Upper lobe of left lung (tissue), 6 donors: Measurements from ENCODE around the gene ZER1. TPM values are rescaled to one million over a fixed set of nuclear protein-coding genes. Genes with fewer than 3 reads are reported as not detected.

Experiments used
- ATAC-seq, 2 donors: fragments of 200-7000 bp; cut with Tn5 transposase; one replicate each; pipeline ENCODE4 v1.9.1; 2022; ENCODE audit warnings: mild to moderate bottlenecking in 2 of 2, moderate library complexity in 2 of 2; ENCODE audit not compliant: low FRiP score in 2 of 2
- DNase-seq, 2 donors: peaks; one replicate each; pipeline ENCODE4 v3.0.0-alpha.2; 2019 to 2020
- H3K27ac ChIP-seq, 4 donors: fragments of 200-600 bp; sonication (generic); one replicate each; pipeline ENCODE4 v1.5.1; 2016 to 2019
- H3K27me3 ChIP-seq, 4 donors: fragments of 200-600 bp; sonication (generic); one replicate each; pipeline ENCODE4 v1.5.1; 2017 to 2019
- H3K36me3 ChIP-seq, 4 donors: fragments of 200-600 bp; sonication (generic); one replicate each; pipeline ENCODE4 v1.5.1; 2016 to 2019
- H3K4me1 ChIP-seq, 4 donors: fragments of 200-600 bp; sonication (generic); one replicate each; pipeline ENCODE4 v1.5.1; 2018 to 2019
- H3K4me3 ChIP-seq, 4 donors: fragments of 200-600 bp; sonication (generic); one replicate each; pipeline ENCODE4 v1.5.1; 2017 to 2019; ENCODE audit warnings: mild to moderate bottlenecking in 2 of 4, moderate library complexity in 1 of 4
- H3K9me3 ChIP-seq, 4 donors: fragments of 200-600 bp; sonication (generic); one replicate each; pipeline ENCODE4 v1.5.1; 2018 to 2019
- CTCF ChIP-seq, 6 experiments: fragments of 450-650 bp in 4 of 6; fragments of 200-600 bp in 2 of 6; sonication (generic) in 2 of 6; IDR thresholded peaks; one replicate each; pipeline ENCODE4 v1.5.1; 2016 to 2019; ENCODE audit warnings: antibody characterized with exemption in 6 of 6
- EP300 ChIP-seq, 4 donors: sonication (generic); formaldehyde crosslinking; IDR thresholded peaks; one replicate each; pipeline ENCODE4 v1.5.1; 2017; ENCODE audit warnings: antibody characterized with exemption in 4 of 4, control low read depth in 2 of 4
- POLR2A ChIP-seq, 4 donors: fragments of 450-650 bp; IDR thresholded peaks; one replicate each; pipeline ENCODE4 v1.5.1; 2016 to 2017; ENCODE audit warnings: antibody characterized with exemption in 4 of 4, mild to moderate bottlenecking in 2 of 4
- POLR2AphosphoS5 ChIP-seq, 2 donors: sonication (generic); formaldehyde crosslinking; IDR thresholded peaks; one replicate each; pipeline ENCODE4 v1.5.1; 2017; ENCODE audit warnings: antibody characterized with exemption in 2 of 2
- WGBS, 2 donors: methylation state at CpG; one replicate each; pipeline ENCODE4 v1.1.5; 2017 to 2018; 5-methylcytosine and 5-hydroxymethylcytosine counted together
- total RNA-seq, 6 donors: library from RNA; depleted of rRNA in 4 of 6; stranded (reverse); fragments of >200 nt in 4 of 6; gene quantifications; one replicate each; pipeline versions ENCODE4 v1.1.0 to v1.2.1, GENCODE V29; 2016 to 2021
- donor health status: DM: no; HTN: no; CAD: no; lungs with moderate emphysema.
- donor health status: DM: no; HTN: yes; CAD: no; lungs with severe emphysema.

The ZER1 gene
- total RNA-seq, 6 donors from 2014 or later = 30.9 to 55.5 (median 44.0) TPM

GRCh38 chr9:128809036-128809599 lies 37.4 kb upstream of the ZER1 start:
- H3K27me3 ChIP-seq = no peaks in the 10 kb centered on the region
- no peak overlapping the region for H3K27ac ChIP-seq
- H3K36me3 ChIP-seq = peaks cover 9 to 51% (median 35%) of the 10 kb centered on the region in 4 donors

DNA sequence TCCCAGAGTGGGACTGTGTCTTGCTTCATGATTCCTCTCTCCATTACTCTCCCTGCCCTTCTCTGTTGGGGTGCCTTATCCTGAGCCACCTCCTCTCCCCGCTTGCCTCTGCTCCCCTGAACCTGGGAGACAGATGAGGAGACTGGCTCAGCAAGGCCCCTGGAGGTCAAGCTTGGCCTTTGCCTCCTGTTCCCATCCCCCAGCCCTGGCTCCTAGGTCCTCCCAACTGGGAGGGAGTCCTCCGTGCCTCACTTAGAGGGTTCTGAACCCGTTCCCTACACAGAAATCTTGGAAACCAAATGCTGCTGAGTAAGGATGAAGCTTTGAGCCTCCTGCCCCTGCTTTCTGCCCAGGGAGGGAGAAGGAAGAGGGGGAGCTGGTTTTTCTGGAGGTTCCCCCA lies 36.8 kb upstream of the ZER1 start:
- no peak overlapping the region for H3K4me3 ChIP-seq
- no peaks in the 10 kb centered on the region for H3K4me1 ChIP-seq
- 98 to 100% methylated on average over 1 to 3 of the region's 3 CpGs for WGBS, 2 donors
- ATAC-seq (no peak), DNase-seq (no peak)
- peaks cover 12 to 57% (median 41%) of the 10 kb centered on the region in 4 donors for H3K36me3 ChIP-seq
- H3K27ac ChIP-seq = no peak overlapping the region
- H3K9me3 ChIP-seq = no peaks in the 10 kb centered on the region
- H3K27me3 ChIP-seq = no peaks in the 10 kb centered on the region
- TF ChIP-seq POLR2A (IDR thresholded peaks at IDR 0.05) = no peak
- no peak for TF ChIP-seq EP300 (IDR thresholded peaks at IDR 0.05)
- no peak for TF ChIP-seq POLR2AphosphoS5 (IDR thresholded peaks at IDR 0.05)
- no peak for TF ChIP-seq CTCF (IDR thresholded peaks at IDR 0.05)

More at GRCh38 chr9:128809036-128809599, 37.4 kb upstream of the ZER1 start:
- Histone ChIP-seq H3K4me1 (no peaks in the 10 kb centered on the region), H3K4me3 (no peak overlapping the region), H3K9me3 (no peaks in the 10 kb centered on the region)
- DNase-seq (no peak), ATAC-seq (peak in 1 of 2 donors; percentile 38)
- TF ChIP-seq CTCF (IDR thresholded peaks at IDR 0.05) = no peak
- TF ChIP-seq EP300 (IDR thresholded peaks at IDR 0.05) = no peak
- no peak for TF ChIP-seq POLR2A (IDR thresholded peaks at IDR 0.05)
- TF ChIP-seq POLR2AphosphoS5 (IDR thresholded peaks at IDR 0.05) = no peak
- 92 to 94% methylated on average over 11 to 12 of the region's 12 CpGs for WGBS, 2 donors

- Histone ChIP-seq H3K4me3 (no peak overlapping the region), H3K9me3 (no peaks in the 10 kb centered on the region), H3K27me3 (no peaks in the 10 kb centered on the region), H3K36me3 (peaks cover 16 to 64% (median 48%) of the 10 kb centered on the region in 4 donors), H3K4me1 (no peaks in the 10 kb centered on the region), H3K27ac (no peak overlapping the region)
- no peak for TF ChIP-seq POLR2A (IDR thresholded peaks at IDR 0.05)
- no peak for TF ChIP-seq POLR2AphosphoS5 (IDR thresholded peaks at IDR 0.05)
- no peak for TF ChIP-seq EP300 (IDR thresholded peaks at IDR 0.05)
- no peak for TF ChIP-seq CTCF (IDR thresholded peaks at IDR 0.05)
- ATAC-seq = no peak
- 86% methylated on average over 5 to 13 of the region's 14 CpGs for WGBS, 2 donors
- no peak for DNase-seq
Measured at GRCh38 chr9:128807827-128808226, 36.1 kb upstream of the ZER1 start.

- no peak for DNase-seq
- H3K4me1 ChIP-seq = no peaks in the 10 kb centered on the region
- H3K27ac ChIP-seq = no peak overlapping the region
- H3K36me3 ChIP-seq = peaks cover 20 to 80% (median 64%) of the 10 kb centered on the region in 4 donors
- TF ChIP-seq EP300 (IDR thresholded peaks at IDR 0.05) (no peak), CTCF (IDR thresholded peaks at IDR 0.05) (no peak), POLR2A (IDR thresholded peaks at IDR 0.05) (no peak), POLR2AphosphoS5 (IDR thresholded peaks at IDR 0.05) (no peak)
- WGBS, 2 donors = 87 to 89% methylated on average over 11 to 14 of the region's 14 CpGs
- no peaks in the 10 kb centered on the region for H3K27me3 ChIP-seq
- no peak overlapping the region for H3K4me3 ChIP-seq
- ATAC-seq = no peak
- H3K9me3 ChIP-seq = no peaks in the 10 kb centered on the region
Measured at GRCh38 chr9:128805661-128806060, 33.9 kb upstream of the ZER1 start.

GRCh38 chr9:128802482-128802881 lies 30.8 kb upstream of the ZER1 start:
- WGBS, 2 donors = 88 to 89% methylated on average over 4 of the region's 4 CpGs
- no peaks in the 10 kb centered on the region for H3K9me3 ChIP-seq
- no peak for DNase-seq
- H3K4me1 ChIP-seq = no peaks in the 10 kb centered on the region
- H3K36me3 ChIP-seq = peaks cover 30 to 97% (median 79%) of the 10 kb centered on the region in 4 donors
- H3K4me3 ChIP-seq = no peak overlapping the region
- ATAC-seq = no peak
- H3K27me3 ChIP-seq = no peaks in the 10 kb centered on the region
- no peak for TF ChIP-seq EP300 (IDR thresholded peaks at IDR 0.05)
- H3K27ac ChIP-seq = no peak overlapping the region
